Stimulated activated CD4-positive, alpha-beta T cell treated with anti-CD3 and anti-CD28 coated beads, Interleukin-2, amount 100 ng/mL, for 24 hours (primary cell): ENCODE results near the gene RPN2.

Source experiments
- DNase-seq, 2 donors: peaks; one replicate each; pipeline ENCODE4 v3.0.0-alpha.2; 2020

The RPN2 gene

DNA sequence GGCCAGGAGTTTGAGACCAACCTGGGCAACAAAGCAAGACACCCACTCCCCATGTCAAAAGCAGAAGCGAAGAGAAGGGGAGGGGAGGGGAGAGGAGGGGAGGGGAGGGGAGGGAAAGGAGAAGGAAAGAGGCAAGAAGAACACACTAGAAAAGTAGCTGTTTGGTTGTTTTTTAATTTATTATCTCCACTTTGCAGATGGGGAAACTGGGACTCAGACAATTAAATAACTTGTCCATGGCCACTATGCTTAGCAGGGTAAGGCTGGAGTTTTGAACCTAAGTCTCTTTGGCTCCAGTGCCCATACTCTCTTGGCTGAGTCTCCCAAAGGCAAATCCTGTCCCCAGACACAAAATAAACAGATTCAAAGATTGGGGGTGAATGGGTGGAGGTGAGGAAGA, 94.9 kb downstream of the RPN2 start:
- no peak for DNase-seq

DNA sequence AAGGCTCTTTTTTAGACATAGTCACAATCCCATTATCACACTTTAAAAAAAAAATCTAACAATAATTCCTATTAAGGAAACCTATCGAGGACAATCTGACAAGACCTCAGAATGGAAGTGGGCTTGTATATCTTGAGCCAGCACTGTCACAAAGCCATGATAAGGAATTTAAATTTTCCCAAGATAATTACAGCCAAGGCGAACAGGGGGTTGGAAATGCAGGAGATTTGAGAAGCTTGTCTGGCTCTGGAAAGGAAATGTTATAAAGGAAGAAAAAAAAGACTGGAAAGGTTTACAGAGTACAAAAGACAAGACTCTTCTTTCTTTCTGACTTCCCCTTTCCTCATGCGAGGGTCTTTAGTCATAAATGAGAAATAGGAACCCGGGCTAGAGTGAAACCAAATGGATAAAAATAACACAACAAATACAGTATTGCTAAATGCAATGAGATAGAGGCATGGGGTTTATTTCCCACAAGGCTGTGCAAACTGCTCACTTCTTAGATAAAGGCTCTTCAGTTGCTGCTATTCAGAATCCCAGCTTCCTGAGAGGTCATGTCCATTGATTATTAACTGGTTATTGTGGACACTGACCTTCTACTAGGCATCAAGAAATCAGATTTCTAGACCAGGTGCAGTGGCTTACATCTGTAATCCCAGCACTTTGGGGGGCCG, 95.9 kb downstream of the RPN2 start:
- no peak for DNase-seq

DNA sequence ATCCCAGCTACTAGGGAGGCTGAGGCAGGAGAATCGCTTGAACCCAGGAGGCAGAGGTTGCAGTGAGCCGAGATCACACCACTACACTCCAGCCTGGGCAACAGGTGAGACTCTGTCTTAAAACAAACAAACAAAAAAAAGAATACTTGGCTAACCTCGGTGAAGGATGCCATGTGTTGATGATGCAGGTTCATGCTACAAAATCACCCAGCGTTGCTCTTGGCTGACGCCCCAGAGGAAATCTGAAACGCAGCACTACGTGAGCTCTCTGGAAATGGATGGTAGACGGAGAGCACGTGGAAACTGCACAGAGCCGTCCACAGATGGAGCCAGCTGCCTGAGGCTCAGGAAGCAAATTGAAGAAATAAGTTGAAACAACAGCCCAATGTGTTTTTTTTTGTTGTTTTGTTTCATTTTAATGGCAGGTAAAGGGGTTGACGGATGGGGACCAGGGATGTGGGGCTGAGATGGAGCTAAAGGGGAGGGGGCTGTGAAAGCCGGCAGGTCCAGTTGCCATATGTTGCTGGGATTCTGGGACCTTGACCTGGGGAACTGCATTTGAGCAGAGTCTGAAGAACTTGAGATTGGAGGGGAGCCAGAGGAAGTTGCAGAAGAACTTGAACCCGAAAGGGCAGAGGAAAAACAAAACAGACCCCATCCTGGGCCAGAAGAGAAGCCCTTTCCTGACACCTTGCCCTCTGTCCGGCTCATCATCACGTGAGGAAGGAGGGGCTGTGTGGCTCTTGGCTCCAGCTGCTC, 97.5 kb downstream of the RPN2 start:
- no peak for DNase-seq

DNA sequence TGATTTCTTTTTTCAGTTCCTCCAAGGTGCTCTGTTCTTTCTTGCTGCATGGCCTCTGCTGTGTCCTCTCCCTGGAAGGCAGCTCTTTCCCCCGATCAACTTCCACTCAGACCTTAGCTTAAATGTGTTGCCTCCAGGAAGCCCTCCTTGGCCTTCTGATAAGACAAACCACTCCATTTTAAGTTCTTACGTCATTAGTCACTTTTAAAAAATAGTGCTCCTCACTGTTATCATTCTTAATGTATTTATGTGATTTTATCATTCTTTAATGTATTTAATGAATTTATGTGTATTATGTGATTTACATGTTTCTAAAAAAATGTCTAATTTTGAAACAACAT, 98.1 kb downstream of the RPN2 start:
- no peak for DNase-seq

DNA sequence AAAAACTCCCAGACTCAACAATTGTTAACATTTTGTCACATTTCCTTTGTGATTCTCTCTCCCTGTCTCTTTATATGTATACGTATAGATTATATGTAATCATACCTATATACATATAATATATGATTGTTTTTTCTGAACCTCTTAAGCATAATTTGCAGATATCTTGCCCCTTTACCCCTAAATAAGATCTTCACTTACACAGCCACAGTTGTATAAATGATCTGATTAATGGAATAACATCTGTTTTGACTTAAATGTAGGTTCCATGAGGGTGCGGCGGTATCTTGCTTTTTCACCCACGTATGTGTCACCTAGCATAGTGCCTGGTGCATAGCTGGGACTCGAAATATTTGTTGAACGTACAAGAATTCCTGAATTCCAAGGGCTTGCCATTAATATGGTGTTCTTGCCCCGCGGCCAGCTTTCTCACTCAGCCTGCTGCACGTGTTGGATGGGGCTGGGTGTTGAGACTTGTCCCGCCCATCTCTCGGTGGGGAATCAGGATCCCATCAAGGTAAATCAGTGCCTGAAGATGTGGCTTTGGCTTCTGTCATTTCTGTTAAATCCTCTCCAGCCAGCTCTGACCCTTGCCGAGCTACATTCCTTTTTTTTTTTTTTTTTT, 99.9 kb downstream of the RPN2 start:
- DNase-seq: no peak

DNA sequence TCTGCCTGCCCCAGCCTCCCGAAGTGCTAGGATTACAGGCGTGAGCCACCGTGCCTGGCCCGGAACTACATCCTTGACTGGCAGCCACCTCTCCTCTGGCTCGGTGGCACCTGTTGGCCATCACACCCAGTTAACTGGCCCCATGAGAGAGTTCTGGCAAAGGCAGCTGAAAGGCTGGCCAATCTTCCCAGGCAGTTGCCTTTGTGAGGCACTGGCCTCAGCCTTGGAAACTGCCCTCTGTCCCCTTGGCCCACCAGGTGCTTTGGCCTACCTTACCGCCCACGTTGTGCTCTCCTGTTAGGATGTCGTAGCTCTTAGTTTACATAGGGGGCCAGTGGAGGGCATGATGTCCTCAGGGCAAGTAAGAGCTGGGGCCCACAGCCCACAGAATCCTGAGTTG, 100.7 kb downstream of the RPN2 start:
- DNase-seq: no peak

DNA sequence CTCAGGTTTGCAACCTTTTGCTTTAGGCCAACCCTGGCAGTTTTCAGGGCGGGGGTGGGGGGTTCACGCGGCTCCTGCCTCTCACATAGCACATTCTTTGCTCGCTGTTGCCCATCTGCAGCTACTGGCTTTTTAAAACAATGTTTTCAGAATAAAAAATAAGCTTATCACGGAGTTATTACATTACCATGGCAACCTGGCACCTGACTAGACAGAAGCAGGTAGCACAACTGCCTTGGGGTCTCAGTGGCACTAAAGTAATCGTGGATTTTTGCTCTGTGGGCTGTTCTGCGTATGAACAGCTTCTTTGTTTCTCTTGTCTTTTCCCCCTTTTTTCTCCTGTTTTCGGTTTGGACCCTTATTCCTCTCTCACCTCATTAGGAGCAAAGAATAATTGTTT, 101.3 kb downstream of the RPN2 start:
- no peak for DNase-seq

DNA sequence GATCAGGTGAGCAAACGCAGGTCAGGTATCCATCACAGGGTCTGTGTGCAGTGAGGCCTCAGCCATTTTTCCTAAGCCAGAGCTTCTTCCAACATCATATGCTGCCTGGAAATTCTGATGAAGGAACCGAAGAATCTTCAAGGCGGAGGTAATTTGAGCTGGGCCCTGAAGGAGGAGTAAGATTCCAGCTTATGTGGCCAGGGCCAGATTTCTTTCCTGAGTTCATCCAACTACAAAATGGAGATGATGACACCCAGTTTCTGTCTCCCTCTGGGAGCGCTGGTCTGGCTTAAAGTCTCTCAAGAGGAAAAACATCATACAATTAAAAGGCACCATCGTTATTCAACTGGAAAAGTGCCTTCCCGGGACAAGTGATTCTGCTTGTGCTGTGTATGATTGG, 103.4 kb downstream of the RPN2 start:
- no peak for DNase-seq

DNA sequence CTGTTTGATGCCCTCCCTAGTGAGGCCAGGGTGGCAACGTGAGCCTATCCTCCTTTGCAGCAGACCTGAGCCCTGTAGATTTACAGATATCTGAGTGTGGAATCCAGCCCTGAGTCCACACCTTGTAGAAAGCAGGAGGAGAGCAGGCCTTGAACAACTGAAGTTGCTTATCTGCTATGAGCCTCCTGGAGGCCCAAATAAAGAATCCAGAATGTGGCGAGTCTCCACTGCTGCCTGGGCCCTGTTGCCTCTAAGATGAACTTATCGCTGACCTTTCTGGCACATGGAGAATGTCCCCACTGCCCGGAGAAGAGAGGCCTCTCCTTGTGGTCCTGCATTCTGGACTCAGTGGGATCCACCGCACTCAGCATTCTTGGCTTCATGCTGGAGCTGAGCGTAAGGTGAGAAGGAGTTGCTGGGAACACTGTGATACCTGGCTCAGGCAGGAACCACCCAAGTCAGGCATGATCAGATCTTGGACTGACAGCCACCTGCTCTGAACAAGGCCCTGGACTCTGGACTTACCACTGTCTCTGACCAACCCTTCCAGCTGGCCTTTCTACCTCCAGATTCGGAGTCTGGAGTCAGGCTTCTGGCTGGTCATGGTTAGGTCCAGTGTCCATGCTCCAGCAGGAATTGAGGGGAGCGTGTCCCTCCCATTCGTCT, 104.5 kb downstream of the RPN2 start:
- no peak for DNase-seq

DNA sequence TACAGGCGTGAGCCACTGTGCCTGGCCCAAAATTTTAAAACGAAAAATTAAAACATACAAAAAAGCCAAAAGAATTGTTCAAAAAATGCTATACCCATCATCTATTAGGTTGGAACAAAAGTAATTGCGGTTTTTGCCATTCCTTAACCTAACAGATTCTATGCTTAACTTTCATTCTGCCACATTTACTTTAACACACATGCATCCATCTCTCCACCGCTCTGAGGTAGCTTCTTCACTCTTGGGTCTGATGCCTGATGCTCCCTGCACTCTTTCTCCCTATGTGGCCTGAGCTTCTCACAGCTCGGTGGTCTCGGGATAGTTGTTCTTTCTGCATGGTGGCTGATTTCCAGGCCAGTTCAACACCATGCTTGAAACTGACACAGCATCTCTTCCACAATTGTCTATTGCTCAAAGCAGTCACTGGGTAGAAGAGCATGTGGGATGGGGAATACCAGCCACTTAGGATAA, 105.6 kb downstream of the RPN2 start:
- no peak for DNase-seq

DNA sequence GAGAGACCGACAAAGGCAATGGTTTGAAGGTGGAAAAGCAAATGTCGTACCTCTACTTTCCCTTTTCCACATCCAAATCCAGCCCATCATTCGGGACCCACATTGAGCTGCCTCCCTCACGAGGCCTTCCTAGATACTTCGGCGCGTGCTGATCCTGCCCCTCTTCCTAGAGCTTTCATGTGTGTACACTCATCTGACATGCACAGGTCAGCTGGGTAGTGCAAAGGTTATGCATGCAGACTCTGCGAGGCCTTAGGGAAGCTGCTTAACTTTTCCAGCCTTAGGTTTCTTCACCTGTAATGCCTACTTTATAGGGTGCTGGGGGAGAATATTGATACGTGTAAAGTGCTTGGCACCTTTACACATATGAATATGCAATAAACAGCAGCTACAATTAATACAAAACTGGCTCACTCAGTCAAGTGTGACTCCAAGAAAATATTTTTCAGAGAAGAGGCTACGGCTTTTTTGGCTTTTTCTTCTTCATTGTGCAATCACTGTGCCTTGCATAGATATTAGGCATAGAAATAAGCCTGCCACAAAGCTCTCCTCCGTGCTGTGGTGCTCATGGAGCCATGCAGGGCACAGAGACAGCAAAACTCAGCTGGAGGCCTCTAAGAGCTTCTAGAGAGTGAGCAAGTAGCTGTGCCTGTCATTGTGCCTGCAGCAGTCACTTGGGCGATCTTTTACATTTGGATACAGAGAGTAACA, 106.7 kb downstream of the RPN2 start:
- DNase-seq: no peak

DNA sequence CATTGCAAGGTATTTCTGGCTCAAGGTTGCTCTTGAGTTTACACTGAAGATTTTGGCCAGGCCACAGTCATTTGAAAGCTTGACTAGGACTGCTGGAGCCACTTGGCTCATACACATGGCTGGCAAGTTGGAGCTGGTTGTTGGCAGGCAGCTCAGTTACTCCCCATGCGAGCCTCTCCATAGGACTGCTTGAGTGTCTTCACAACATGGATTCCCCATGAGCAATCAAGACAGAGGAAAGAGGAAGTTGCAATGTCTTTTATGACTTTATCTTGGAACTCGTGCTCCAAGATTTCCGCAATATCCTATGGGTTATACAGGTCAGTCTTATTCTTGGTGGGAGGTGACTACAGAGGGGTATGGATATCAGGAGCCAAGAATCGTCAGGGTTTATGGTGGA, 109.0 kb downstream of the RPN2 start:
- no peak for DNase-seq

DNA sequence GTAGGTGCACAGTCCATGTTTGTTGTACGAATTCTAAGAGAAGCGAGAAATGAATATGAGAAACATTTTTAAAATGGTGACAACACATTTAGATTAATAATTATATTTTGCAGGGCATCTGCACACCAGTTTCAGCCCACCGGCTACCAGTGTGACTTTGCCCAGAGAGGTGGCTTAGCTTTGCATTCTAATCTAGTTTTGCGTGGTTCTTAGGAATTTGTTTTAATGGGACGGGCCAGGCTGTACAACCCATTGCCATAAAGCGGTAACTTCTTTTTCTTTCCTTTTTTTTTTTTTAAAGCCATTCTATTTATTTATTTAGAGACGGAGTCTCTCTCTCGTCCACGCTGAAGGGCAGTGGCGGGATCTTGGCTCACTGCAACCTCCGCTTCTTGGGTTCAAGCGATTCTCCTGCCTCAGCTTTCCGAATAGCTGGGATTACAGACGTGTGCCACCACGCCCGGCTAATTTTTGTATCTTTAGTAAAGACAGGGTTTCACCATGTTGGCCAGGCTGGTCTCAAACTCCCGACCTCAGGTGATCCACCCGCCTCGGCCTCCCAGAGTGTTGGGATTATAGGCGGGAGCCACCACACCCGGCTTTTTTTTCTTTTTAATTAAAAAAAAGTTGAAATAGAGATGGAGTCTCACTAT, 111.2 kb downstream of the RPN2 start:
- DNase-seq: no peak
